Sigmoid colon (tissue), 7 donors: ENCODE data around the gene RFX7. TPM values are rescaled to one million over a fixed set of nuclear protein-coding genes. Genes with fewer than 3 reads are reported as not detected.
A peak's percentile ranks its signal among the peaks of the same experiment; 100 is the strongest.

ENCODE experiments used
- DNase-seq: peaks from one replicate; pipeline ENCODE4 v3.0.0-alpha.2; 2019
- H3K27ac ChIP-seq, 4 donors: fragments of 200-600 bp; sonication (generic); one replicate each; pipeline ENCODE4 v1.5.1; 2016 to 2019; ENCODE audit warnings: mild to moderate bottlenecking in 1 of 4
- H3K27me3 ChIP-seq, 3 donors: fragments of 200-600 bp; sonication (generic); one replicate each; pipeline ENCODE4 v1.5.1; 2019; ENCODE audit warnings: mild to moderate bottlenecking in 1 of 3
- H3K36me3 ChIP-seq, 4 donors: fragments of 200-600 bp; sonication (generic); one replicate each; pipeline ENCODE4 v1.5.1; 2016 to 2019
- H3K4me1 ChIP-seq, 4 donors: fragments of 200-600 bp; sonication (generic); one replicate each; pipeline ENCODE4 v1.5.1; 2017 to 2019
- H3K4me3 ChIP-seq, 4 donors: fragments of 200-600 bp; sonication (generic); one replicate each; pipeline ENCODE4 v1.5.1; 2017 to 2019; ENCODE audit warnings: mild to moderate bottlenecking in 2 of 4, moderate library complexity in 1 of 4
- H3K9me3 ChIP-seq, 4 donors: fragments of 200-600 bp in 3 of 4; sonication (generic) in 3 of 4; one replicate each; pipeline versions ENCODE4 v1.5.1 to v1.6.1; 2013 to 2019
- EP300 ChIP-seq, 4 donors: sonication (generic); formaldehyde crosslinking; IDR thresholded peaks; one replicate each; pipeline ENCODE4 v1.6.1; 2017; ENCODE audit warnings: antibody characterized with exemption in 4 of 4
- POLR2A ChIP-seq, 2 donors: fragments of 450-650 bp; IDR thresholded peaks; one replicate each; pipeline ENCODE4 v1.6.1; 2016; ENCODE audit warnings: antibody characterized with exemption in 2 of 2, mild to moderate bottlenecking in 2 of 2, moderate library complexity in 2 of 2
- POLR2AphosphoS5 ChIP-seq, 4 donors: sonication (generic); formaldehyde crosslinking; IDR thresholded peaks; one replicate each; pipeline ENCODE4 v1.6.1; 2017; ENCODE audit warnings: antibody characterized with exemption in 4 of 4
- WGBS, 2 donors: extraction: QIAGEN DNeasy Blood & Tissue Kit; methylation state at CpG; one replicate each; pipeline ENCODE4 v1.1.7; 2013; 5-methylcytosine and 5-hydroxymethylcytosine counted together
- intact Hi-C: fragments of 100-400 bp; cut with DNase I; formaldehyde crosslinking; loops from one replicate; pipeline ENCODE4 v1.15.1; 2023
- polyA plus RNA-seq, 3 donors: library from polyadenylated mRNA; stranded (reverse); fragments of 200-250 nt; gene quantifications; one replicate each; pipeline ENCODE4 v1.2.3, GENCODE V29; 2013
- total RNA-seq, 4 donors: library from RNA; depleted of rRNA; stranded (reverse); fragments of >200 nt; gene quantifications; one replicate each; pipeline ENCODE4 v1.1.0, GENCODE V29; 2016
- TF ChIP-seq, protein P1 (sequence below), 4 experiments: fragments of 450-650 bp in 3 of 4; fragments of 200-600 bp in 1 of 4; IDR thresholded peaks; one replicate each; pipeline ENCODE4 v1.5.1; 2016 to 2019; ENCODE audit warnings: antibody characterized with exemption in 4 of 4, mild to moderate bottlenecking in 3 of 4, moderate library complexity in 2 of 4
- donor health status: healthy with polysubstance abuse.
- donor health status: Bipolar disorder and iron deficiency.
- donor health status: healthy.

Gene RFX7
- total and polyA plus RNA-seq, 7 donors: 0.60 to 9.1 (median 6.7) TPM

DNA sequence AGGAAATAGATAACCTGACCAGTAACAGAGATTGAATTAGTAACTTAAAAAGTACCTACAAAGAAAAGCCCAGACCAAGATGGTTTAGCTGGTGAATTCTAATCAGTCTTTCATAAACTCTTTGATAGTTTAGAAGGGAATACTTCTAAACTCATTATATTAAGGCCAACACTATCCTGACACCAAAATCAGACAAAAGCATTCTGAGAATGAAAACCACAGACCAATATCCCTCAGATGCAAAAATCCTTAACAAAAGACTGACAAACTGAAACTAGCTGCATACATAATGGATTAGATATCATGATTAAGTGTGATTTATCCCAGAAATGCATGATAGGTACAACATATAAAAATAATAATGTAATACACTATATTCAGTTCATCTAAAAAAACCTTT, 115.6 kb downstream of the RFX7 start:
- Histone ChIP-seq H3K27ac (no peak overlapping the region), H3K27me3 (no peaks in the 10 kb centered on the region), H3K9me3 (peaks cover 0 to 12% (median 2%) of the 10 kb centered on the region in 4 donors), H3K4me3 (no peak overlapping the region), H3K4me1 (no peaks in the 10 kb centered on the region), H3K36me3 (peaks cover 0 to 8% (median 0%) of the 10 kb centered on the region in 4 donors)
- intact Hi-C loops: no loop called here
- no peak for DNase-seq
- TF ChIP-seq POLR2A (IDR thresholded peaks at IDR 0.05) (no peak), EP300 (IDR thresholded peaks at IDR 0.05) (no peak), POLR2AphosphoS5 (IDR thresholded peaks at IDR 0.05) (no peak)
- TF ChIP-seq, protein P1, sequence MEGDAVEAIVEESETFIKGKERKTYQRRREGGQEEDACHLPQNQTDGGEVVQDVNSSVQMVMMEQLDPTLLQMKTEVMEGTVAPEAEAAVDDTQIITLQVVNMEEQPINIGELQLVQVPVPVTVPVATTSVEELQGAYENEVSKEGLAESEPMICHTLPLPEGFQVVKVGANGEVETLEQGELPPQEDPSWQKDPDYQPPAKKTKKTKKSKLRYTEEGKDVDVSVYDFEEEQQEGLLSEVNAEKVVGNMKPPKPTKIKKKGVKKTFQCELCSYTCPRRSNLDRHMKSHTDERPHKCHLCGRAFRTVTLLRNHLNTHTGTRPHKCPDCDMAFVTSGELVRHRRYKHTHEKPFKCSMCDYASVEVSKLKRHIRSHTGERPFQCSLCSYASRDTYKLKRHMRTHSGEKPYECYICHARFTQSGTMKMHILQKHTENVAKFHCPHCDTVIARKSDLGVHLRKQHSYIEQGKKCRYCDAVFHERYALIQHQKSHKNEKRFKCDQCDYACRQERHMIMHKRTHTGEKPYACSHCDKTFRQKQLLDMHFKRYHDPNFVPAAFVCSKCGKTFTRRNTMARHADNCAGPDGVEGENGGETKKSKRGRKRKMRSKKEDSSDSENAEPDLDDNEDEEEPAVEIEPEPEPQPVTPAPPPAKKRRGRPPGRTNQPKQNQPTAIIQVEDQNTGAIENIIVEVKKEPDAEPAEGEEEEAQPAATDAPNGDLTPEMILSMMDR (IDR thresholded peaks at IDR 0.05): no peak

DNA sequence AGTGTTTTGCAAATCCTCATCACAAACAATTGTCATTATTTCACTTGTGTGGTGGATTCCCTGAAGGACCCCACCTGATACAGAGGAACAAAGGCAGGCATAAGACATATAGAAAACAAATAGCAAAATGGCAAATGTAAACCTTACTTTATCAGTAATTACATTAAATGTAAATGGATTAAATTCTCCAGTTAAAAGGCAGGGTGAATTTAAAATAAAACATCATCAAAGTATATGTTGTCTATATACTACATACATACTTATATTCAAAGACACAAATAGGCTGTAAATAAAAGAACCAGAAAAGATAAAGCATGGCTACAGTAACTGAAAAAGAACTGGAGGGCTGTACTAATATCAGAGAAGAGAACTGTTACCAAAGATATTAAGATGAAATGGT, 117.3 kb downstream of the RFX7 start:
- no peak overlapping the region for H3K4me3 ChIP-seq
- no peaks in the 10 kb centered on the region for H3K4me1 ChIP-seq
- TF ChIP-seq EP300 (IDR thresholded peaks at IDR 0.05) (no peak), POLR2AphosphoS5 (IDR thresholded peaks at IDR 0.05) (no peak), POLR2A (IDR thresholded peaks at IDR 0.05) (no peak)
- TF ChIP-seq, protein P1 (IDR thresholded peaks at IDR 0.05): no peak
- DNase-seq: no peak
- H3K9me3 ChIP-seq: peaks cover 0 to 12% (median 2%) of the 10 kb centered on the region in 4 donors
- intact Hi-C loops: no loop called here
- no peaks in the 10 kb centered on the region for H3K27me3 ChIP-seq
- no peak overlapping the region for H3K27ac ChIP-seq
- peaks cover 0 to 8% (median 0%) of the 10 kb centered on the region in 4 donors for H3K36me3 ChIP-seq

DNA sequence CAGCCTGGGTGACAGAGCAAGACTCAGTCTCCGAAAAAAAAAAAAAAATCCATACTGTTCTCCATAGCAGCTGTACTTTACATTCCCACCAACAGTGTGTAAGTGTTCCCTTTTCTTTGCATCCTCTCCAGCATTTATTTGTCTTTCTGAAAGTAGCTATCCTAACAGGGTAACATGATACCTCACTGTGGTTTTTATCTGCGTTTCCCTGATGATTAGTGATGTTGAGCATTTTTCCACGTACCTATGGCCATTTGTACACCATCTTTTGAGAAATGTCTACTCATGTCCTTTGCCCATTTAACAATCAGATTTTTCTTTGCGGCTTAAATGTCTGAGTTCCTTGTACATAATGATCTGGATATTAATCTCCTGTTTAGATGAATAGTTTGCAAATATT, 119.3 kb downstream of the RFX7 start:
- H3K9me3 ChIP-seq: peaks cover 0 to 10% (median 2%) of the 10 kb centered on the region in 4 donors
- H3K27me3 ChIP-seq: no peaks in the 10 kb centered on the region
- intact Hi-C loops: no loop called here
- no peak overlapping the region for H3K4me3 ChIP-seq
- DNase-seq: no peak
- H3K27ac ChIP-seq: no peak overlapping the region
- 93 to 97% methylated on average over 4 of the region's 4 CpGs for WGBS, 2 donors
- H3K4me1 ChIP-seq: no peaks in the 10 kb centered on the region
- TF ChIP-seq, protein P1 (IDR thresholded peaks at IDR 0.05): no peak
- no peak for TF ChIP-seq EP300 (IDR thresholded peaks at IDR 0.05)
- H3K36me3 ChIP-seq: peaks cover 0 to 5% (median 0%) of the 10 kb centered on the region in 4 donors

DNA sequence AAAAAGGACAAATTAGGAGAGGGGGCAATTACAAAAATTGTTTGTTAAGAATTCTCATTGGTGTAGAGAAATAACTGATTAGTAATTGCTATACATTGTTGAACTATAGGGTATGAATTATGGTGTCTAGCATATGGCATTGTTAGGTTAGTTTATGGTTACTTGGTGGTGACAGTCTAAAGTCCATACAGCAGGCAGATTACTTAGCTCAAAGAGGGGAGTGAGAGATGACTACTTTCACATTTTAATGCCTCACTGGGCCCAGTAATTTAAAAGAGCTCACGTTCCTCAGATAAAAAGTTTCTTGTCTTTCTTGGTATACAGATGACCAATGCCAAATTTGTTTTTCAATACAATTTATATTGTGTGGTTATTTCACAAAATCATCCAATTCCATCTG, 137.8 kb downstream of the RFX7 start:
- WGBS, 2 donors: 21 to 58% methylated on average over 1 of the region's 1 CpG
- peaks cover 0 to 8% (median 0%) of the 10 kb centered on the region in 4 donors for H3K36me3 ChIP-seq
- H3K4me3 ChIP-seq: no peak overlapping the region
- TF ChIP-seq POLR2A (IDR thresholded peaks at IDR 0.05) (no peak), POLR2AphosphoS5 (IDR thresholded peaks at IDR 0.05) (no peak), EP300 (IDR thresholded peaks at IDR 0.05) (no peak)
- TF ChIP-seq, protein P1 (IDR thresholded peaks at IDR 0.05): no peak
- no peaks in the 10 kb centered on the region for H3K27me3 ChIP-seq
- H3K27ac ChIP-seq: no peak overlapping the region
- intact Hi-C loops: loop anchor here (10.0 kb wide), 1 partner anchor 139 kb away; the partner anchor contains the start of gene RFX7
- DNase-seq: no peak
- peaks cover 0 to 15% (median 7%) of the 10 kb centered on the region in 4 donors for H3K4me1 ChIP-seq
- no peaks in the 10 kb centered on the region for H3K9me3 ChIP-seq

DNA sequence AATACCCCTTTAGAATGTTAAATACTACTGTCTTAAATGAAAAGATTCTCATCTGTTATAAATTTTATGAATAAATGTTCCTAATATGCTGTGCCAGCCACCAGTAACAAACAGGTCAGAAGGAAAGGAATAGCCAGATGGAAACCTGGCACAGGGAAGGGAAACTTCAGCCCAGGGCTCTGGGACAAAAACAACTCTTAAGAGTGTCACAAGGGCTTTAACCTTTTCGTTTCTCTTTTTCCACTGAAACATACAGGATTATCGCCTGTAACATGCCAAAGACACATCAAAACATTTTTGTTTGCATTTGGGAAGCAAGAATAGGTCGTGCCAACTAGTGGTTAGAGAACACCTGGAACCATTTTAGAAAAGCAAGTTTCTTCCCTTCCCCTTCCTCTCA, 141.2 kb downstream of the RFX7 start:
- no peaks in the 10 kb centered on the region for H3K27me3 ChIP-seq
- H3K4me1 ChIP-seq: peaks cover 0 to 34% (median 8%) of the 10 kb centered on the region in 4 donors
- peak overlapping the region in 2 of 4 donors; percentile 14 to 15 for H3K27ac ChIP-seq
- H3K36me3 ChIP-seq: peaks cover 0 to 15% (median 5%) of the 10 kb centered on the region in 4 donors
- TF ChIP-seq POLR2AphosphoS5 (IDR thresholded peaks at IDR 0.05) (no peak), EP300 (IDR thresholded peaks at IDR 0.05) (no peak), POLR2A (IDR thresholded peaks at IDR 0.05) (no peak)
- TF ChIP-seq, protein P1 (IDR thresholded peaks at IDR 0.05): no peak
- no peak overlapping the region for H3K4me3 ChIP-seq
- intact Hi-C loops: loop anchor here (10.0 kb wide), 1 partner anchor 142 kb away; the partner anchor contains the start of gene RFX7
- no peaks in the 10 kb centered on the region for H3K9me3 ChIP-seq
- 82 to 87% methylated on average over 3 of the region's 3 CpGs for WGBS, 2 donors
- DNase-seq: no peak
